HepG2 (cell line): Measurements from ENCODE around the gene PNRC1.

Source experiments
- JUND ChIP-seq: sonication (generic); formaldehyde crosslinking; IDR thresholded peaks from 2 replicates; pipeline ENCODE4 v1.8.0; 2022; ENCODE audit warnings: mild to moderate bottlenecking, missing genetic modification reagents
- RNF2 ChIP-seq: fragments of 450-650 bp; conservative IDR thresholded peaks from 2 replicates; pipeline ENCODE4 v1.6.1; 2016; ENCODE audit warnings: low read depth
- SMAD9 ChIP-seq: sonication (generic); formaldehyde crosslinking; IDR thresholded peaks from 2 replicates; pipeline ENCODE4 v1.5.1; 2020; ENCODE audit warnings: mild to moderate bottlenecking, missing genetic modification reagents
- SOX5 ChIP-seq: IDR thresholded peaks from 2 replicates; pipeline ENCODE4 v1.6.1; 2016; ENCODE audit warnings: borderline replicate concordance
- TF ChIP-seq, protein P1 (sequence below): sonication (generic); formaldehyde crosslinking; IDR thresholded peaks from 2 replicates; pipeline ENCODE4 v1.5.0; 2020; ENCODE audit warnings: mild to moderate bottlenecking, missing genetic modification reagents, moderate library complexity

DNA sequence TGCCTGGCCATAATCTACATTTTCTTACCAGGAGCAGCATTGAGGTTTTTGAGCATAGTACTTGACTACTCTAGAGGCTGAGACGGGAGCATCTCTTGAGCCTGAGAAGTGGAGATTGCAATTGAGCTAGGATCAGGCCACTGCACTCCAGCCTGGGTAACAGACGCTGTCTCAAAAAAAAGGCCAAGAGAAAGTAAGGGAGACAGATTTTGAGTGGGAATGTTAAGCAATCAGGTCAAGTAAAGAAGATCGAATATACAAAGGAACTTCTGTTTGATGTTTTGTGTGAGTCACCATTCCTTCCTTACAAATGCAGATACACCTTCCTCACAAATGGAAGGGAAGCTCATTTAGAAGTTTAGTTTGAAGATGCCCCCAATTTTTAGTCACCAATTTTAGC, 4.4 kb downstream of the PNRC1 start:
- TF ChIP-seq, protein P1, sequence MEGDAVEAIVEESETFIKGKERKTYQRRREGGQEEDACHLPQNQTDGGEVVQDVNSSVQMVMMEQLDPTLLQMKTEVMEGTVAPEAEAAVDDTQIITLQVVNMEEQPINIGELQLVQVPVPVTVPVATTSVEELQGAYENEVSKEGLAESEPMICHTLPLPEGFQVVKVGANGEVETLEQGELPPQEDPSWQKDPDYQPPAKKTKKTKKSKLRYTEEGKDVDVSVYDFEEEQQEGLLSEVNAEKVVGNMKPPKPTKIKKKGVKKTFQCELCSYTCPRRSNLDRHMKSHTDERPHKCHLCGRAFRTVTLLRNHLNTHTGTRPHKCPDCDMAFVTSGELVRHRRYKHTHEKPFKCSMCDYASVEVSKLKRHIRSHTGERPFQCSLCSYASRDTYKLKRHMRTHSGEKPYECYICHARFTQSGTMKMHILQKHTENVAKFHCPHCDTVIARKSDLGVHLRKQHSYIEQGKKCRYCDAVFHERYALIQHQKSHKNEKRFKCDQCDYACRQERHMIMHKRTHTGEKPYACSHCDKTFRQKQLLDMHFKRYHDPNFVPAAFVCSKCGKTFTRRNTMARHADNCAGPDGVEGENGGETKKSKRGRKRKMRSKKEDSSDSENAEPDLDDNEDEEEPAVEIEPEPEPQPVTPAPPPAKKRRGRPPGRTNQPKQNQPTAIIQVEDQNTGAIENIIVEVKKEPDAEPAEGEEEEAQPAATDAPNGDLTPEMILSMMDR: no peak
- TF ChIP-seq JUND (CRISPR knock-in tag): no peak
- TF ChIP-seq SOX5 (CRISPR knock-in tag): no peak
- no peak for TF ChIP-seq RNF2
- no peak for TF ChIP-seq SMAD9 (CRISPR knock-in tag)
